ENCODE results near the gene CERK.

Gene CERK

GRCh38 chr22:46761539-46762237 lies 23.6 kb upstream of the CERK start:
- Histone ChIP-seq H2AFZ (ENCODE audit: low read depth, low read length) (peak overlapping the region; percentile 11), H3K9me3 (ENCODE audit: low read length) (no peaks in the 10 kb centered on the region)

GRCh38 chr22:46761017-46761416 lies 23.0 kb upstream of the CERK start:
- Histone ChIP-seq H2AFZ (ENCODE audit: low read depth, low read length) (no peak overlapping the region), H3K4me1 (ENCODE audit: insufficient read depth, low read length) (peaks cover 20% of the 10 kb centered on the region), H3K36me3 (ENCODE audit: insufficient read depth, low read length) (peaks cover 2% of the 10 kb centered on the region), H3K4me3 (ENCODE audit: low read length) (peak overlapping the region; percentile 61), H3K9me3 (ENCODE audit: low read length) (peaks cover 5% of the 10 kb centered on the region), H3K27me3 (ENCODE audit: insufficient read depth, low read length) (no peaks in the 10 kb centered on the region)

More at GRCh38 chr22:46761539-46762237, 23.6 kb upstream of the CERK start:
- peaks cover 20% of the 10 kb centered on the region for H3K4me1 ChIP-seq (ENCODE audit: insufficient read depth, low read length)
- H3K27me3 ChIP-seq (ENCODE audit: insufficient read depth, low read length) = no peaks in the 10 kb centered on the region
- peak overlapping the region; percentile 61 for H3K4me3 ChIP-seq (ENCODE audit: low read length)
- H3K36me3 ChIP-seq (ENCODE audit: insufficient read depth, low read length) = peaks cover 2% of the 10 kb centered on the region

DNA sequence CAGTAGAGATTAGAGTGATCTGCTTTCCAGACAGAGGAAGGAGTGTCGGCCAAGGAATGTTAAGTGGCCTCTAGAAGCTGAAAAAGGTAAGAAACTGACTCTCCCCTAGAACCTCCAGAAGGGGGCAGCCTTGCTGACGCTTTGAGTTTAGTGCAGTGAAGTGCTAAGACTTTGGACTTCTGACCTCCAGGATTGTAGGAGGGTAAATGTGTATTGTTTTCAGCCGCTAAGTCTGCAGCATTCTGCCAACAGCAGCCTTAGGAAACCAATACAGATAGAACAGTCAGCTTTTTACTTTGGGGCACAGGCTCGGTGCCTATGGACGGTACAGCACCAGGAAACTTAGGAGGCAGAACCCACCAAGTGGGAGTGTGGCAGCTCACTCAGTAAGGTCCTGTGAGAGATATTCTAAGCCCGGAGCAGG lies 20.8 kb upstream of the CERK start:
- Histone ChIP-seq H3K4me3 (ENCODE audit: low read length) (no peak overlapping the region), H3K4me1 (ENCODE audit: insufficient read depth, low read length) (peaks cover 17% of the 10 kb centered on the region), H2AFZ (ENCODE audit: low read depth, low read length) (no peak overlapping the region), H3K36me3 (ENCODE audit: insufficient read depth, low read length) (no peaks in the 10 kb centered on the region), H3K9me3 (ENCODE audit: low read length) (peaks cover 6% of the 10 kb centered on the region), H3K27me3 (ENCODE audit: insufficient read depth, low read length) (no peaks in the 10 kb centered on the region)

DNA sequence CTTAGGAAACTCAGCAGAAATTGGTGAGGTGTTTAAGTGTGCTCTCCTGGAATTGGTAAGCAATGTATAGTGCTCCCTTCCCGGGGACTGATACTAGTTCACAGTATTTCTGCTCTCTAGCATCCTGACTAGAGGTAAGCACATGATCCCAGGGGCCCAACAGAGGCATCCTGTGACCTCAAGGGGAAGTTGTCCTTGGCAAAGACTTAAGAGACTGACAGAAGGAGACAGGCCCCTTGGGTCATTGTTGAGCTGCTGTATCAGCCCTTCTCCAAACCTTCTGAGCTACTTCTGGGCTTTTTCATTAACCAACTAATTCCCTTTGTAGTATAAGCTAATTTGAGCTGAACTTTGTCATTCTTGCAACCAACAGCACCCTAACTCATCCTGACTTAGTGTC lies 20.1 kb upstream of the CERK start:
- Histone ChIP-seq H3K4me3 (ENCODE audit: low read length) (no peak overlapping the region), H3K9me3 (ENCODE audit: low read length) (peaks cover 6% of the 10 kb centered on the region), H2AFZ (ENCODE audit: low read depth, low read length) (no peak overlapping the region), H3K36me3 (ENCODE audit: insufficient read depth, low read length) (no peaks in the 10 kb centered on the region), H3K4me1 (ENCODE audit: insufficient read depth, low read length) (peaks cover 9% of the 10 kb centered on the region), H3K27me3 (ENCODE audit: insufficient read depth, low read length) (no peaks in the 10 kb centered on the region)

DNA sequence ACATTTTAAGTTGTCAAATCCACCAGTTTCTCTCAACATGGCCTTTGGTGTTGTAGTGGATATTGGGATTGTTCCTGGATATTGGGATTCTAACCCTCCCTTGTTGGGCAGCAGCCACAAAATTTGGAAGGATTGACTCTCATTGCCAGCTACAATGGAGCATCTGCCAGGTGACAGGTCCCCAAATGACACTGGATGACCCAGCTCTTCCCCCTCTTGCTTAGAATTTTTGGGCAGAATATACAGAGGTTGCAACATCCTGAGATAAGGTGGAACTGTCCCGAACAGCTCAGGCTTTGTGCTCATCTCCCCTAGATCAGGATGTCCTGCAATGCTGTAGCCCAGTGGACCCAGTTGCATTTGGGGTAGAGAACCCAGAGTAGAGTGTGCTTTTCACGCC lies 19.1 kb upstream of the CERK start:
- H2AFZ ChIP-seq (ENCODE audit: low read depth, low read length) = no peak overlapping the region
- no peaks in the 10 kb centered on the region for H3K27me3 ChIP-seq (ENCODE audit: insufficient read depth, low read length)
- peaks cover 6% of the 10 kb centered on the region for H3K9me3 ChIP-seq (ENCODE audit: low read length)
- no peaks in the 10 kb centered on the region for H3K36me3 ChIP-seq (ENCODE audit: insufficient read depth, low read length)
- peaks cover 8% of the 10 kb centered on the region for H3K4me1 ChIP-seq (ENCODE audit: insufficient read depth, low read length)
- H3K4me3 ChIP-seq (ENCODE audit: low read length) = no peak overlapping the region

DNA sequence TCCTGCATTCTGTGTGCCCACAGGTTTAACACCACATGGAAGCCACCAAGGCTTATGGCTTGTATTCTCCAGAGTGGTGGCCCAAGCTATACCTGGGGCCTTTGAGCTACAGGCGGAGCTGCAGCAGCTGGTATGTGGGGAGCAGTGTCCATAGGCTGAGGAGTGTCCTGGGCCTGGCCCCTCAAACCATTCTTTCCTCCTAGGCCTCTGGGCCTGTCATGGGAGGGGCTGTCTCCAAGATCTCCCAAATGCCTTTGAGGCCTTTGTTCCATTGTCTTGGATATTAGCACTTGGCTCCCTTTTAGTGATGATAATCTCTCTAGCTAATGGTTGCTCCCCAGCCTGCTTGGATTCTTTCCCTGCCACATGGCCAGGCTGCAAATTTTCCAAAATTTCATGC lies 18.0 kb upstream of the CERK start:
- Histone ChIP-seq H3K4me1 (ENCODE audit: insufficient read depth, low read length) (peaks cover 7% of the 10 kb centered on the region), H3K36me3 (ENCODE audit: insufficient read depth, low read length) (no peaks in the 10 kb centered on the region), H3K4me3 (ENCODE audit: low read length) (no peak overlapping the region), H2AFZ (ENCODE audit: low read depth, low read length) (no peak overlapping the region), H3K27me3 (ENCODE audit: insufficient read depth, low read length) (no peaks in the 10 kb centered on the region), H3K9me3 (ENCODE audit: low read length) (peaks cover 6% of the 10 kb centered on the region)

GRCh38 chr22:46755525-46755924 lies 17.5 kb upstream of the CERK start:
- Histone ChIP-seq H3K36me3 (ENCODE audit: insufficient read depth, low read length) (no peaks in the 10 kb centered on the region), H3K4me1 (ENCODE audit: insufficient read depth, low read length) (peaks cover 6% of the 10 kb centered on the region)

GRCh38 chr22:46754826-46755225 lies 16.8 kb upstream of the CERK start:
- Histone ChIP-seq H2AFZ (ENCODE audit: low read depth, low read length) (no peak overlapping the region), H3K9me3 (ENCODE audit: low read length) (peaks cover 6% of the 10 kb centered on the region), H3K4me1 (ENCODE audit: insufficient read depth, low read length) (peaks cover 6% of the 10 kb centered on the region), H3K4me3 (ENCODE audit: low read length) (no peak overlapping the region), H3K27me3 (ENCODE audit: insufficient read depth, low read length) (peaks cover 4% of the 10 kb centered on the region), H3K36me3 (ENCODE audit: insufficient read depth, low read length) (no peaks in the 10 kb centered on the region)

More at GRCh38 chr22:46755525-46755924, 17.5 kb upstream of the CERK start:
- no peak overlapping the region for H2AFZ ChIP-seq (ENCODE audit: low read depth, low read length)
- H3K9me3 ChIP-seq (ENCODE audit: low read length) = peaks cover 6% of the 10 kb centered on the region
- no peaks in the 10 kb centered on the region for H3K27me3 ChIP-seq (ENCODE audit: insufficient read depth, low read length)
- H3K4me3 ChIP-seq (ENCODE audit: low read length) = no peak overlapping the region

GRCh38 chr22:46754110-46754799 lies 16.2 kb upstream of the CERK start:
- peaks cover 8% of the 10 kb centered on the region for H3K27me3 ChIP-seq (ENCODE audit: insufficient read depth, low read length)
- peaks cover 6% of the 10 kb centered on the region for H3K4me1 ChIP-seq (ENCODE audit: insufficient read depth, low read length)
- peaks cover 6% of the 10 kb centered on the region for H3K9me3 ChIP-seq (ENCODE audit: low read length)
- no peak overlapping the region for H3K4me3 ChIP-seq (ENCODE audit: low read length)
- H3K36me3 ChIP-seq (ENCODE audit: insufficient read depth, low read length) = no peaks in the 10 kb centered on the region
- H2AFZ ChIP-seq (ENCODE audit: low read depth, low read length) = no peak overlapping the region

DNA sequence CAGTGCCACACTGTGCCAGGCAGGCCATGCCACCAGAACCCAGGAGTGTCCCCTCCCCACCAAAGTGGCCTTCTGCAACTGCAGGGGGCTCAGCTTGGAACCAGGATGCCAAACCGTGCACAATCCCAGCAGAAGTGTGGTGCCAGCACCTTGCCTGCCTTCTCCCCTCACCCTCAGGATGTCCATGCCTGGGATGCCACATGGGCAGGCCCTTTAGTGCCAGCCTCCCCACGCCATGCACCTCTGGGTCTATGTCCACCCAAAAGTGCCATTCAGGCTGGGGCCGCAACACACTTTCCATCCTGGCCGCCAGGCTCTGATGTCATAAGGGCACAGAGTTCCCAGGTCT lies 15.7 kb upstream of the CERK start:
- Histone ChIP-seq H3K9me3 (ENCODE audit: low read length) (peaks cover 6% of the 10 kb centered on the region), H3K36me3 (ENCODE audit: insufficient read depth, low read length) (no peaks in the 10 kb centered on the region), H2AFZ (ENCODE audit: low read depth, low read length) (no peak overlapping the region), H3K4me1 (ENCODE audit: insufficient read depth, low read length) (peaks cover 6% of the 10 kb centered on the region), H3K27me3 (ENCODE audit: insufficient read depth, low read length) (peaks cover 8% of the 10 kb centered on the region), H3K4me3 (ENCODE audit: low read length) (no peak overlapping the region)

DNA sequence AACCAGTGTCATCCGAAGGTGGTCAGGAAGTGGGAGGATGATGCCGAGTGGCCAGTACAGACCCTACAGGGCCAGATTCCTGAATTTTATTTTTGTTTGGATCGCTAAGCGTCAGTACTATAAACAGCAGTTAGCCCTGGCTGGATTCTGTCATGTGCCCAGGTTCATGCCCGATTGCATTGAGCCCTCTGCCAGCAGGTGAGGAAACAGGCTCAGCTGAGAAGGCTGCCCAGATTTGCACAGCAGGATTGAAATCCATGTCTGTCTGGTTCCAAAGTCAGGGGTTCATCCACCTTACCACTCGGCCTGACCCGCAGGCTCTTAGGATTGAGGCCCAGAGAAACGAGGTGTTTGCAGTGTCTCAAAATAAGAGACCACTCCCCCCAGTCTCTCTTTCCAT lies 15.3 kb upstream of the CERK start:
- Histone ChIP-seq H2AFZ (ENCODE audit: low read depth, low read length) (no peak overlapping the region), H3K36me3 (ENCODE audit: insufficient read depth, low read length) (no peaks in the 10 kb centered on the region), H3K27me3 (ENCODE audit: insufficient read depth, low read length) (peaks cover 9% of the 10 kb centered on the region), H3K4me1 (ENCODE audit: insufficient read depth, low read length) (peaks cover 6% of the 10 kb centered on the region), H3K9me3 (ENCODE audit: low read length) (peaks cover 6% of the 10 kb centered on the region), H3K4me3 (ENCODE audit: low read length) (no peak overlapping the region)

DNA sequence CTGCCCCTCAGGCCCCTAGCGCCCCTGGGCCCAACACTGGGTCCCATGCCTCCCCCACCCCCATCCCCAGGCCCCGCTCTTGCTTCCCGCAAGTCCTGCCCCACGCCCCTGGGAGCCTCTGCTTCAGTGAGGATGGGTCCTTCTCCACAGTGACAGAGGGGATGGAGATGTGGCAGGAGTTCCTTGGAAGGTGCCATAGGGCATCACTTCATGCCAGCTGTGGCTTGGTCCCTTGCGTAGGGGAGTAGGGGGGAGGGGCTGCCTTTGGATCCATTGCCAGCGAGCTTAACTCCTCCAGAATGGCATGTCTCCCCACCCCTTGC lies 14.9 kb upstream of the CERK start:
- no peak overlapping the region for H3K4me3 ChIP-seq (ENCODE audit: low read length)
- H2AFZ ChIP-seq (ENCODE audit: low read depth, low read length) = no peak overlapping the region
- H3K36me3 ChIP-seq (ENCODE audit: insufficient read depth, low read length) = no peaks in the 10 kb centered on the region
- H3K4me1 ChIP-seq (ENCODE audit: insufficient read depth, low read length) = peaks cover 6% of the 10 kb centered on the region
- H3K27me3 ChIP-seq (ENCODE audit: insufficient read depth, low read length) = peaks cover 13% of the 10 kb centered on the region
- H3K9me3 ChIP-seq (ENCODE audit: low read length) = peaks cover 6% of the 10 kb centered on the region

- peaks cover 6% of the 10 kb centered on the region for H3K9me3 ChIP-seq (ENCODE audit: low read length)
- no peak overlapping the region for H3K4me3 ChIP-seq (ENCODE audit: low read length)
- H3K4me1 ChIP-seq (ENCODE audit: insufficient read depth, low read length) = peaks cover 6% of the 10 kb centered on the region
- H3K36me3 ChIP-seq (ENCODE audit: insufficient read depth, low read length) = no peaks in the 10 kb centered on the region
- H3K27me3 ChIP-seq (ENCODE audit: insufficient read depth, low read length) = peaks cover 17% of the 10 kb centered on the region
- H2AFZ ChIP-seq (ENCODE audit: low read depth, low read length) = no peak overlapping the region
These were observed 14.4 kb upstream of the CERK start for GRCh38 chr22:46752286-46752987.

All from neuron (in vitro differentiated cells).